ENCODE results near the gene EML6.

The EML6 gene

DNA sequence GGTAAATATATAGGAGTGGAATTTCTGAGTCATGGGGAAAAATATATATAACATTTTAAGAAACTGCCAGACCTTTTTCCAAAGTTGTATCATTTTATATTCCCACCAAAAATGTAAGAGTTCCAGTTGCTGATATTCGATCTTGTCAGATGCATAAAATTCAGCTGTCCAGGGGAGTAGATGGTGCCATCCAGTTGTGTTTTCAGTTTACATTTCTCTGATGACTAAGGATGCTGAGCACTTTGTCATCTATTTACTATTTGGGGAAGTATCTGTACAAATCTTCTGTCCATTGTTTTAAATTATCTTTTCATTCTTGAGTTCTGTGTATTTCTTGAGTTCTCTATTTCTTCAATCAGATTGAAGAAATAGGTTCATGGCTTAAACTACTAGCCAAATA is 200.7 kb downstream of the EML6 start:
- no peak for DNase-seq

DNA sequence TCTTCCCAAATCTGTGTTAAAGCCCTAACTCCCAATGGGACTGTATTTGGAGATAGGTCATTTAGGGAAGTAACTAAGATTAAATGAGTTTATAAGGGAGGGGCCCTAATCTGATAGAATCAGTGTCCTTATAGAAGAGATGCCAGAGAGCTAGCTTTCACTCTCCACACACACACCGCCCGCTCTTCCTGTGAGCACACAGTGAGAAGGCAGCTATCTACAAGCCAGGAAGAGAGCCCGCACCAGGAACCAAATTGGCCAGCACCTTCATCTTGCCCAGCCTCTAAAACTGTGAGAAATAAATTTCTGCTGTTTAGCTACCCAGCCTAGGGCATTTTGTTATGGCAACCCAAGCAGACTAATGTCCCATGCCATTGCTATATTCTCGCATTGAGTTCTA is 201.6 kb downstream of the EML6 start:
- DNase-seq: no peak

DNA sequence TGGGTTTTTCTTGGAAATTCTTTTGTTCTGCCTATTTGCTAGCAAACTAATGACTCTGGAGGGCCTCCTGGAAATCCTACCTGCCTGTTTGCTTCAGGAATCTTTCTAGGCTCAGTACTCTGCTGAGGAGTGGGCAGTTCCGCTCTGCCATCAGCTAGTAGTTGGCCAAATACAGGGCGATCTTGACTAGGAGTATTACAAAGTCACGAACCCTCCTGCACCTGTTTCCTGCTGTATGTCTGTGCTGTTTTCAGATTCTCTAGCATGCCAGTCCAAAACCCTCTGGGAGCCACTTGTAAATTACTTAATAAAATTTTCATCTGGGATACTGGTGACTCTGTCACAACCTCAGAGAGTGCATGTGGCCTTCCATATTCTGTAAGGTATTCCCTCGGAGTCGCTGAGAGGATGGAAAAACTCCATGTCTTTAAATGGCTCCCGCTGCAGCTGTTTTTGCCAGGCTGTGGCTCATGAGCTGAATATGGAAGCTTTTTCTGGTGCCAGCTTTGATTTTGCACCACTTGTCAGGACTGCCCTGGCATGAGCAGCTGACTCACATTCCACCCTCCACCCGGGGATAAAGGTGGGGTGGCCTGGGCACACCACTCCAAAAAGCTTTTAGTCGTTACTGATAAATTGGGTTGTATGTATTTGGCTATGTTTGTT is 203.8 kb downstream of the EML6 start:
- no peak for DNase-seq

- DNase-seq: no peak
Observed at GRCh38 chr2:54927751-54928615, 204.5 kb downstream of the EML6 start.

DNA sequence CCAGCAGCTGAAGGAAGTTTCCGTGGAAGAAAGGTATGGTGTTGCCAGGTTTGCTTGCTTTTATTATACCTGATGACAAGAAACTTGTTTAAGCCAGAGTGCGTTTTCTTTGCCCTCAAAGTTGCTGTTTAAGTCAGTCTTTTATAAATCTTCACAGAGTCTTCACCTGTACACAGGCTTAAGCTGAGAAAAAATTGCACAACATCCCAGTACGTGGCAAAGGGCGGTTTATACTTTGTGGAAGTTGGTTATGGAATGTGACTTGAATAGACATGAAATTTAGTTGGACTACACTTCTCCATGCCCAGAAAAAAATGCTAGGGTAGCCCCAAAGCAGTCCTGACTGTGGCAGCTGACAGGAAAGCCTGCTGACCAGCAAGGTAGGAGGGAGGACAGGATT is 205.3 kb downstream of the EML6 start:
- DNase-seq: no peak

DNA sequence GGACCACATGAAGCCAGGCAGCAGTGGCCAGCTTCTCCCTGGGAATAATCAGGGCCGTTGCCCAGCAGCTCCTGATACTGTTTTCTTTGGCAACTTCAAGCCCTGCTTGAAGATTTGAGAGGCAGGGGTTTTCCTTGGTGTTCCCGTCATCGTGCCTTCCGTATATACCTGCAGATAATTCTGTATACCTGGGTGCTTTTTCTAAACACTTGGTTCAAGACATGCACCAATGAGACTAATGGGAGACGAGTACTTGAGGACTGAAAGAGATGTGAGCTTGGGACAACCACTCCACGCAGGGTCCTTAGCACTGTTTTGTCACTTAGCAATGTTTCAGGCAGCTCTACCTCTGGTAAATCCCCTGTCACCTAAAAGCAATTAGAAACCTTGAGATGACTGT is 208.0 kb downstream of the EML6 start:
- no peak for DNase-seq

DNA sequence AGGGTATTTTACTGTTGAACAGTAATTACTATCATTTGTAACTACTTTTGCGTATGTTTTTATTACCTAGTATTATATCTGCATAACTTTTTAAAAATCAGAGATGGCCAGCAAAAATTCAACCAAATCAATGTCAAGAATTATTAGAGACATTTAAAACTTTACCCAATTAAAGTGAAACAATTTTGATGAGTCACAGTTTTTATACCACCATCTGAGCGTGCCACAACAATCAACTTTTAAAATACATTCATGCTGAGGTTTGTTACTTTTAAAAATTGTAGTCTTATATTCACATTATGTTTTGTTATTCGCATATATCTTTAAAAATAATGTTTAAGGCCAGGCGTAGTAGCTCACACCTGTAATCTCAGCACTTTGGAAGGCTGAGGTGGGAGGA is 211.9 kb downstream of the EML6 start:
- DNase-seq: no peak

- no peak for DNase-seq
Observed at GRCh38 chr2:54936766-54937165, 213.3 kb downstream of the EML6 start.

- no peak for DNase-seq
Observed at GRCh38 chr2:54939446-54940118, 216.1 kb downstream of the EML6 start.

GRCh38 chr2:54940723-54941122 is 217.3 kb downstream of the EML6 start:
- no peak for DNase-seq

DNA sequence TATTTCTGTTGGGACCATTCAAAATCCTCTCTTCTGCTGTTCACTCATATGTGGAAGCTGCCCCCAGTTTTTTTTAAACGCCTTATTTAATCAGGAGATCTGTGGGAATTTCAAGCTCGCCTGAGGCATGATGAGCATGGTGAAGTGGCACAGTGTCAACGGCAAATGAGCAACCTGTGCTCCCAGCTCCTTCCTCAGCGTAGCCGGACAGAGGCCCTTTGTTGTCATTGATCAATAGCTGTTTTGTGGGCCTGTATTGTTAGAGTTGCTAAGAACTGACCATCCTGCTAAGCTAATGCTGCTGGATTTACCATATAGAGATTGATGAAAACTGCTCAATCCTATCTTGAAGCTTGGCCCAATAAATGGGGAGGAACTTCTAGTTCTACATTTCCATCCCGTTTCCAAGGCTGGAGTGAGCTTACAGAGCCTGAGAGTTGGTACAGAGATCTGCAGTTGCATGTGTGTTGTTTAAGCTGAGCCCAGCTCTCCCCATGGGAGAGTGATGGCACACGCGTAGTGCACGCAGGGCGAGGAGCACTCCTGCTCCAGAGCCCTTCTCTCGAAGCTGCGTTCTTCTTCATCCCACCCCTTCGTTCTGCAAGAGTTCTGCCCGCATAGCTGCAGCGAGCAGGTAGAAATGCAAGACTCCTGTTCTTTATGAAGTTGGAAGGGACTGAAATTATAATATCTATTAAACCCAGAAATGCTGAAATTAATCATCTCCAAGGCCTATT is 218.0 kb downstream of the EML6 start:
- DNase-seq: no peak

DNA sequence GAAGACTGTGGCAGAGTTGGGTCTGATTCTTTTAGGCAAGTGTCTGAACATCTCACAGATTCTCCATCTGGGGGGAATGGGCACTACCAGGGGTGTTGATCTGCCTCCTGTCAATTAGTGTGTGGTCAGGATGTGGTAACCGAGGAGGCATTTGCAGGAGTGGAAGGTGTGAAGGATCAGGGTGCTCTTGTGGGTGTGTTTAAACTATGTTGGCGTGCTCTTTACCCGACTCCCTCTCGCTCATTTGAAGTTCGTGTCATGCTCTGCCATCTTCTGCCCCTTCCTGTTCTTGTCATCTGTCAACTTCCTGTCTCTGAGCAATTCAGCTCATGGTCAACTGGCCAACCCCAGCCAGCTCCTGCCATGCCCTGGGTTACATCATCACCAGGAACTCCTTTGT is 218.9 kb downstream of the EML6 start:
- no peak for DNase-seq

- DNase-seq: no peak
Observed at GRCh38 chr2:54944724-54945326, 221.4 kb downstream of the EML6 start.

- DNase-seq: no peak
Observed at GRCh38 chr2:54945391-54946219, 222.1 kb downstream of the EML6 start.

DNA sequence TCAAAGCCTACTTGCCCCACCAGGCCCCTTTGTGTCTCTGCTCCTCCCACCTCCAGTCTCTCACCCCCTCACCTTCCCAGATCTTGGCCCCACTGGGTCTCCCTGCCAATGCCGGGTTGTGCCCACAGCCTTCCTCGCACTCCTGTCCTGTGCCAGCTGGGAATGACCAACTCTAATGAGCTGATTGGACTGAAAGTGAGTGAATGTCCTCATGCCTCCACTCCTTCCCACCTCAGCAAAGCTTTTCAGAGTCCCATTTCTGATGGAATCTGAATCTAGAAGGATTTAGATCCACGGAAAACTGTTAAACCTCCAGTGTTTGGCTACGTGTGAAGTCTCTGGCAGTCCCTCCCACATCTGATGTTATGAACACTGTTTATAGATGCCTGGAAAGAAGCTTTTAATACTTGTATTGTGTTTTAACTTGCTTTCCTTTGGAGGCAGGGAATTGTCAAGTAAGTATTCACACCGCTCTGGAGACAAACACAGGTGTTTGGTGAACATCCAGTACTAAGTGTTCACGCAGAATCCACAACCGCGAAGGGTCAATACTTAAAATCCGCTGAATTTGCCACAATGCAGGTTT is 222.9 kb downstream of the EML6 start:
- no peak for DNase-seq

DNA sequence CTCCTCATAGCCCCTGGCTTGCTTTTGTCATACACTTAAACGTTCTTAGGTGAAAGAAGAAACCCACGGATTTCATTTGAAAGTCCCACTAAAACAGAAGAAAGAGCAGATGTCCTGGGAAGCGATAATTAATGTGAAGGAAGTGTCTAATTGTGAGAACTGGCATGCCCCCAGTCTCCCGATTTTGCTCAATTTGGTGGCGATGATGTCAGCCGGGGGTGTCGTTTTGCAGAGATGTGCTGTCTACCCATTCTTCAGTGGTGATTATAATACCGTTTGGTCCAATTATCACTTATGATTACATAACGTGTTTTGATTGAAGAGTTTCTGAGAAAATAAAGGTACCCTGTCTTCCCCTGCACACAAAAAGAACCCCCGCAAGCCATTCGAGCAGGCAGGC is 223.7 kb downstream of the EML6 start:
- DNase-seq: no peak

GRCh38 chr2:54947646-54948045 is 224.2 kb downstream of the EML6 start:
- no peak for DNase-seq

- DNase-seq: no peak
Observed at GRCh38 chr2:54948120-54948519, 224.7 kb downstream of the EML6 start.

- no peak for DNase-seq
Observed at GRCh38 chr2:54949431-54949830, 226.0 kb downstream of the EML6 start.

- no peak for DNase-seq
Observed at GRCh38 chr2:54950811-54951210, 227.3 kb downstream of the EML6 start.

- DNase-seq: no peak
Observed at GRCh38 chr2:54952425-54952824, 229.0 kb downstream of the EML6 start.
